ENCODE measurements around the gene TP53RK.

The TP53RK gene

GRCh38 chr20:46637427-46638133, 51.7 kb downstream of the TP53RK start:
- no peak for DNase-seq

DNA sequence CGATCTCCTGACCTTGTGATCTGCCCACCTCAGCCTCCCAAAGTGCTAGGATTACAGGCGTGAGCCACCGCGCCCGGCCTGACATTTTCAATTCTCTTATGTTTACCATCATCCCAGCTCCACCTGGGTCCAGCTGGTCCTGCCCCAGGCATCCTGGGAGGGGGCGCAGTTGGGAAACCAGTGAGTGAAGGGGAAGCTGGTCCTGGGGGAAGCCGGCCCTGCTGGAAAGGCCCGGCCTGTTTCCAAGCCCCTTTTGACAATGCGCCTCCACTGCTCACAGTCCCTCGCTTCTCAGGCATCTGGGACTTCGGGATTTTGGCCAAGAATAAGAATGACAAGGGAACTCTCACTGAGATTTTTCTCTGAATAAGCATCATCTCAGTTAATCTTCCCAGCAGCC, 52.2 kb downstream of the TP53RK start:
- no peak for DNase-seq

GRCh38 chr20:46636514-46636913, 52.7 kb downstream of the TP53RK start:
- no peak for DNase-seq

- DNase-seq: no peak
Observed at GRCh38 chr20:46635514-46636136, 53.6 kb downstream of the TP53RK start.

- no peak for DNase-seq
Observed at GRCh38 chr20:46634528-46634927, 54.7 kb downstream of the TP53RK start.
